DLD1 (cell line): ENCODE results near the gene TTC21B.

ENCODE experiments used
- in situ Hi-C: cut with HindIII; loops from 2 replicates; pipeline ENCODE4 v1.10.0; 2017; ENCODE audit warnings: low sequenced_read_pairs

TTC21B gene

DNA sequence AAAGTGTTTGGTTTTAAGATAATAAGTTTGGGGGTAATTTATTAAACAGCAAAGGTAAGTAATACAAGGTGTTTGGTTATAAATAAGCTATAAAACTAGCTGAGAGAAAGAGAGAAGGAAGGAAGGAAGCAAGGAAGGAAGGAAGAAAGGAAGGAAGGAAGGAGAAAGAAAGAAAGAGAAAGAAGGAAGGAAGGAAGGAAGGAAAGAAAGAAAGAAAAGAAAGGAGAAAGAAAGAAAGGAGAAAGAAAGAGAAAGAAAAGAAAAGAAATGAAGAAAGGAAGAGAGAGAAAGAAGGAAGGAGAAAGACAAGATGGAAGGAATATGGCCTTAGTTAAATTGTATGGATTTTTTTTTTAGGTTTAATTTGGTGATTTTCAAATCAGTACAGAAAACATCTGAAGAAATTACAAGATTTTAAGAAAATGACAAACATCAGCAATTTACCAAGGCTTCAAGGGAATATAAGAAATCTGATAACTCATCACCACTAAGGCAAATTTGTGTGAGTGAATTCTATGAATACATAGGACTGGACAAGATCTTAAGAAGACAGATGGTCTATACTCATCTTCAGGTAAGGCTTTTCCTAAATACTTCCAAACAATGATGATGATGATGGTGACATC lies 113.1 kb downstream of the TTC21B start:
- in situ Hi-C loops: no loop called here

GRCh38 chr2:165839610-165840009 lies 114.0 kb downstream of the TTC21B start:
- in situ Hi-C loops: no loop called here

DNA sequence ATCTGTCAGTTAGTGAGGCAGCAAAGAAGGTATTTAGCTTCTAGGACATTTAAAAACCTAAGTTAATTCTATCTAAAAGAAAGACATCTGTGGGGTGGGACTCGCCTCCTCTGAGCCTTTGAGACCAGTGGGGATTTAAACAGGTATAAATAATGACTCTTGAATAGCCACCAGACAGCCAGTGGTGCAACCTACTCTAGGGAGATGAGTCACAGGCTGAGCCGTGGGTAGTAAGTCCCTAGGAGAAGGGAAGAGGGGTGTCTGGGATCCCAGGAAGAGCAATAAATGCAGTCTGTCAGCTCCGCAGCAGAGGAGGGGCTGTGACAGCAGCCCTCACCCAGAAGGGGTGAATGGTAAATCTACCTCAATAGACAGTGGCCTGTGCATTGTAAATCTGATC lies 116.5 kb downstream of the TTC21B start:
- in situ Hi-C loops: no loop called here

DNA sequence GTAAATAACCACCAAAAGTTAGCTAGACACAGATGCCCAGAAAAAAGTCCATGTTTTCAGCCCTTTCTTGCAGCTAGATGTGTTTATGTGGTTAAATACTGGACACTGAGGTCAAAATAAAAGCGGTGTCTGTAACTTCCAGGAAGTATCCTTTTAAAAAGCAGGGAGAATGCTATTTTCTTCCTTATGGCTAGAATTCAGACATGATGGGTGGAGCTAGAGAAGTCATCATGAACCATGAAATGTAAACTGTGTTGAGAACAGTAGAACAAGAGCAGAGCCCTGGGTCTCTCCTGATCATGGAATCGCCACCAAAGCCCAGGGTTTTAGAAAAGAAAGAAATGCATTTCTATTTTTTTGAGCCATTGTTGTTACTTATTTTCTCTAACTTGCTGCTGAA lies 118.2 kb downstream of the TTC21B start:
- in situ Hi-C loops: no loop called here

DNA sequence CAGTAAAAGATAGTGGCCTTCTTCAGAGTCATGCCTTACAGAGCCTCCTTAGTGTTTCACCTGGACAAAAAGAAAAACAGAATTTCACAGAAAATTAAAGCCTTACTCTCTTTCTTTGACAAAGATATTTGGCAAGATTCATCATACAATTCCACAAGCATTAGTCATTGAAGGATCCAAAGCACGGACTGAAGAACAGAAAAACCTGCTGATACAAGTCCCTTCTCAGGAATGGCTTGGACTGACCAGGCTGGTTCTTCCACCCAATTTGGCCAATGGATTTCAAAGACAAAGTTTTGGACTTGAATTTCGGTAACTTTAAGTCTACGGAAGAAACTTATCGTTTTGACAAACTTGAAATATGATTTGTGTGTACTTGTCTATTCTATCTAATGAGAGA lies 120.4 kb downstream of the TTC21B start:
- in situ Hi-C loops: no loop called here

DNA sequence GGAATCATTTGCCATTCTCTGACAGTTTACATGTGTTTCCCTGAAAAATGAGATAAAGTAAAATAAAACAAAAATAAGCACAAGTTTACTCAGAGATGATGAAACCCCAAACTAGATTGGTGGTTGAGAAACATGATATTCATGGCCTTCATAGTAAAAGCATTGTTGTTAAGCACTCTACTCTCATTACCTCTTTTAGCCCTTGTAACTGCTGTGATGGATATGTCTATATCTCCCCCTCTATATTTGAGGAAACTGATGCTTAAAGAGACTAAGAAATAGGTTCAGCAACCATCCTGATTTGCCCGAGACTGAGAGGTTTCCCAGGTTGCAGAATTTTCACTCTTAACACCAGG lies 125.7 kb downstream of the TTC21B start:
- in situ Hi-C loops: no loop called here

- in situ Hi-C loops: no loop called here
Observed at GRCh38 chr2:165827016-165827920, 126.3 kb downstream of the TTC21B start.

DNA sequence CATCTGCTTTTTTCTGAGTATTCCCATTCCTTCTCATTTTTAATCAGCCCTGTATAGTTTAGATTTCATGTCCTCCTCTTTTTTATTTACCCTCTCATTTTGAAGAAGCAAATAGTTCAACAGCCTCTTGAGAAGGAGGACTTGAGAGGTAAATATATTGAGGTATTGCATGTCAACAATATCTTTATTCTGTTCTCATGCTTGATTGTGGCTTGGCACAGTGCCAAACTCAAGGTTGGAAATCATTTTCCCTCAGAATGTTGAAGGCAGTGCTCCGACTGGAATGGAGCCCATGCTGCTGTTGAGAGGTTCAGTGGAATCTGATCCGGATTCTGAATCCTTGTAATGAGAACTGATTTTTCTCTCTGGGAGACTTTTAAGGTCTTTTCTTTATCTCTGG lies 128.5 kb downstream of the TTC21B start:
- in situ Hi-C loops: no loop called here
